HG03095 (cell line): ENCODE measurements around the gene CFAP46.

Source experiments
- ATAC-seq: cut with Tn5 transposase; IDR thresholded peaks from one replicate; pipeline ENCODE4 v1.9.1; 2021; ENCODE audit warnings: moderate library complexity; ENCODE audit not compliant: unreplicated experiment

The CFAP46 gene

GRCh38 chr10:132865851-132866600 is 76.3 kb downstream of the CFAP46 start:
- ATAC-seq = no peak

GRCh38 chr10:132865171-132865631 is 77.2 kb downstream of the CFAP46 start:
- ATAC-seq = no peak

- no peak for ATAC-seq
These were observed 79.6 kb downstream of the CFAP46 start for GRCh38 chr10:132862485-132863420.

GRCh38 chr10:132861884-132862461 is 80.4 kb downstream of the CFAP46 start:
- no peak for ATAC-seq

- no peak for ATAC-seq
These were observed 81.2 kb downstream of the CFAP46 start for GRCh38 chr10:132861116-132861691.

- no peak for ATAC-seq
These were observed 81.8 kb downstream of the CFAP46 start for GRCh38 chr10:132860532-132860931.

GRCh38 chr10:132859084-132859855 is 83.1 kb downstream of the CFAP46 start:
- ATAC-seq = no peak

GRCh38 chr10:132858121-132859081 is 84.0 kb downstream of the CFAP46 start:
- ATAC-seq = no peak

GRCh38 chr10:132856869-132857524 is 85.4 kb downstream of the CFAP46 start:
- no peak for ATAC-seq

GRCh38 chr10:132855889-132856288 is 86.5 kb downstream of the CFAP46 start:
- no peak for ATAC-seq

GRCh38 chr10:132851451-132851850 is 90.9 kb downstream of the CFAP46 start:
- ATAC-seq = no peak

GRCh38 chr10:132850896-132851295 is 91.5 kb downstream of the CFAP46 start:
- no peak for ATAC-seq

- no peak for ATAC-seq
These were observed 92.1 kb downstream of the CFAP46 start for GRCh38 chr10:132850246-132850645.

- no peak for ATAC-seq
These were observed 92.8 kb downstream of the CFAP46 start for GRCh38 chr10:132849546-132850031.

GRCh38 chr10:132848951-132849545 is 93.3 kb downstream of the CFAP46 start:
- ATAC-seq = no peak

- no peak for ATAC-seq
These were observed 94.1 kb downstream of the CFAP46 start for GRCh38 chr10:132848291-132848701.

GRCh38 chr10:132847856-132848255 is 94.5 kb downstream of the CFAP46 start:
- ATAC-seq = no peak

GRCh38 chr10:132847416-132847777 is 95.0 kb downstream of the CFAP46 start:
- no peak for ATAC-seq
